A549 (cell line): ENCODE data around the gene SP2. TPM values are rescaled to one million over a fixed set of nuclear protein-coding genes. Genes with fewer than 3 reads are reported as not detected.
"Not testable (repeated sequence)": the region's sequence is repeated elsewhere in the genome, so short reads cannot be mapped to it uniquely, and the experiment has no call there.

Source experiments
- ATAC-seq, 2 experiments: fragments of 200-7000 bp in 1 of 2; fragments of >200 bp in 1 of 2; cut with Nextera tagmentation in 1 of 2; cut with Tn5 transposase in 1 of 2; 3 replicates each; pipeline versions ENCODE4 v1.8.0 to v1.9.1; 2018 to 2020; ENCODE audit warnings: mild to moderate bottlenecking in 1 of 2, moderate library complexity in 1 of 2
- CTCF ChIA-PET: fragments of 300-600 bp; sonication (Branson Sonifier 250); formaldehyde crosslinking; extraction: SDS; loops from one replicate; lab custom pipeline; 2021; ENCODE audit warnings: antibody characterized with exemption, inconsistent platforms; lab: Yijun Ruan, JAX
- POLR2A ChIA-PET: fragments of 350-600 bp; formaldehyde crosslinking; extraction: SDS; loops from one replicate; lab custom pipeline; 2021; ENCODE audit warnings: antibody characterized with exemption, inconsistent platforms; lab: Yijun Ruan, JAX
- DNase-seq, 2 experiments: peaks; one replicate each; pipeline versions ENCODE4 v3.0.0 to v3.0.0-alpha.2; 2011 to 2016; ENCODE audit warnings: low read depth in 1 of 2, low spot score in 1 of 2
- FAIRE-seq: peaks from 2 replicates; lab custom pipeline; 2011; peaks lifted over from hg19 to GRCh38; lab: Jason Lieb, UNC
- H3K27ac ChIP-seq, 2 experiments: fragments of >200 bp; sonication (Bioruptor Twin); formaldehyde crosslinking; 3 replicates each; pipeline ENCODE4 v1.5.1; 2016 to 2017
- H3K4me1 ChIP-seq: fragments of >200 bp; sonication (Bioruptor Twin); formaldehyde crosslinking; 3 replicates; pipeline ENCODE4 v1.6.1; 2016
- H3K4me2 ChIP-seq: fragments of >200 bp; sonication (Bioruptor Twin); formaldehyde crosslinking; 3 replicates; pipeline ENCODE4 v1.6.1; 2016
- H3K4me3 ChIP-seq: fragments of >200 bp; sonication (Bioruptor Twin); formaldehyde crosslinking; 3 replicates; pipeline ENCODE4 v1.5.1; 2016
- H3K9me3 ChIP-seq: fragments of >200 bp; sonication (Bioruptor Twin); formaldehyde crosslinking; 3 replicates; pipeline ENCODE4 v1.6.1; 2016
- BCL3 ChIP-seq: fragments of >200 bp; sonication (Bioruptor Twin); formaldehyde crosslinking; IDR thresholded peaks from 3 replicates; pipeline ENCODE4 v1.6.1; 2016
- BHLHE40 ChIP-seq: IDR thresholded peaks from 2 replicates; pipeline ENCODE4 v1.6.1; 2012; ENCODE audit warnings: low read depth, low read length, inconsistent platforms
- CBX2 ChIP-seq: fragments of 200-600 bp; sonication (generic); IDR thresholded peaks from 2 replicates; pipeline ENCODE4 v1.6.1; 2016; ENCODE audit warnings: low read depth, mild to moderate bottlenecking, borderline replicate concordance
- CBX8 ChIP-seq: fragments of 200-600 bp; sonication (generic); IDR thresholded peaks from 2 replicates; pipeline ENCODE4 v1.6.1; 2016
- CHD4 ChIP-seq: fragments of 200-600 bp; sonication (generic); IDR thresholded peaks from 2 replicates; pipeline ENCODE4 v1.6.1; 2016; ENCODE audit warnings: antibody characterized with exemption, mild to moderate bottlenecking, borderline replicate concordance
- E2F6 ChIP-seq: IDR thresholded peaks from 2 replicates; pipeline ENCODE4 v1.6.1; 2012; ENCODE audit warnings: low read depth, borderline replicate concordance
- EHF ChIP-seq: fragments of 250-450 bp; sonication (Bioruptor Pico); IDR thresholded peaks from 2 replicates; pipeline ENCODE4 v1.5.0; 2020; ENCODE audit warnings: mild to moderate bottlenecking
- EHMT2 ChIP-seq: fragments of 200-600 bp; sonication (generic); IDR thresholded peaks from 2 replicates; pipeline ENCODE4 v1.6.1; 2016; ENCODE audit warnings: antibody characterized with exemption, low read depth, mild to moderate bottlenecking, moderate library complexity
- FOSL2 ChIP-seq, 2 experiments: fragments of 450-650 bp in 1 of 2; fragments of >200 bp in 1 of 2; sonication (Bioruptor Twin) in 1 of 2; formaldehyde crosslinking; IDR thresholded peaks; 2 replicates each; pipeline versions ENCODE4 v1.5.0 to v1.6.1; 2016 to 2020; ENCODE audit warnings: mild to moderate bottlenecking in 1 of 2, moderate library complexity in 1 of 2
- GATA3 ChIP-seq: IDR thresholded peaks from 2 replicates; pipeline ENCODE4 v1.6.1; 2012; ENCODE audit warnings: borderline replicate concordance
- HDAC2 ChIP-seq: fragments of 200-600 bp; sonication (generic); IDR thresholded peaks from 2 replicates; pipeline ENCODE4 v1.6.1; 2016
- HES2 ChIP-seq: fragments of >200 bp; sonication (Bioruptor Twin); formaldehyde crosslinking; IDR thresholded peaks from 2 replicates; pipeline ENCODE4 v1.6.1; 2016
- HOXA7 ChIP-seq: fragments of 250-450 bp; sonication (Bioruptor Pico); IDR thresholded peaks from 2 replicates; pipeline ENCODE4 v1.5.0; 2020; ENCODE audit warnings: mild to moderate bottlenecking, moderate library complexity
- HOXB13 ChIP-seq: fragments of 250-450 bp; sonication (Bioruptor Pico); IDR thresholded peaks from 2 replicates; pipeline ENCODE4 v1.5.0; 2020; ENCODE audit warnings: low read depth, mild to moderate bottlenecking, moderate library complexity
- HOXB5 ChIP-seq: fragments of 250-450 bp; sonication (Bioruptor Pico); IDR thresholded peaks from 2 replicates; pipeline ENCODE4 v1.5.0; 2020; ENCODE audit warnings: mild to moderate bottlenecking, moderate library complexity
- JUN ChIP-seq, 2 experiments: fragments of >200 bp; sonication (Bioruptor Twin); formaldehyde crosslinking; IDR thresholded peaks; 2 replicates in 1 of 2; 3 replicates in 1 of 2; pipeline ENCODE4 v1.6.1; 2016 to 2017
- KDM5A ChIP-seq: fragments of 200-600 bp; sonication (generic); IDR thresholded peaks from 2 replicates; pipeline ENCODE4 v1.6.1; 2016; ENCODE audit warnings: antibody characterized with exemption, mild to moderate bottlenecking
- NFE2L2 ChIP-seq: fragments of 150-350 bp; conservative IDR thresholded peaks from 2 replicates; pipeline ENCODE4 v1.6.1; 2014; ENCODE audit warnings: low read length
- PBX3 ChIP-seq: IDR thresholded peaks from 2 replicates; pipeline ENCODE4 v1.6.1; 2012
- PHF8 ChIP-seq: fragments of 200-600 bp; sonication (generic); IDR thresholded peaks from 2 replicates; pipeline ENCODE4 v1.6.1; 2016; ENCODE audit warnings: low read depth, mild to moderate bottlenecking, antibody characterized with exemption, moderate library complexity, borderline replicate concordance
- POLR2AphosphoS2 ChIP-seq: conservative IDR thresholded peaks from 2 replicates; pipeline ENCODE4 v1.6.1; 2012; ENCODE audit warnings: low read length, improper control_type of control experiment, inconsistent platforms
- RAD21 ChIP-seq, 2 experiments: fragments of >200 bp in 1 of 2; sonication (Bioruptor Twin) in 1 of 2; formaldehyde crosslinking in 1 of 2; IDR thresholded peaks in 1 of 2; conservative IDR thresholded peaks in 1 of 2; 2 replicates in 1 of 2; 3 replicates in 1 of 2; pipeline ENCODE4 v1.6.1; 2012 to 2018; ENCODE audit warnings: inconsistent platforms in 1 of 2
- RCOR1 ChIP-seq: fragments of 150-350 bp; IDR thresholded peaks from 2 replicates; pipeline ENCODE4 v1.6.1; 2014; ENCODE audit warnings: antibody characterized with exemption, low read length, low read depth
- SREBF2 ChIP-seq: fragments of 450-650 bp; IDR thresholded peaks from 2 replicates; pipeline ENCODE4 v1.6.1; 2014; ENCODE audit warnings: mild to moderate bottlenecking, moderate library complexity
- TP53 ChIP-seq: fragments of 250-450 bp; sonication (Bioruptor Pico); IDR thresholded peaks from 2 replicates; pipeline ENCODE4 v1.5.0; 2021; ENCODE audit warnings: mild to moderate bottlenecking, moderate library complexity
- ZSCAN20 ChIP-seq: fragments of 250-450 bp; sonication (Bioruptor Pico); IDR thresholded peaks from 2 replicates; pipeline ENCODE4 v1.8.0; 2022; ENCODE audit warnings: mild to moderate bottlenecking, moderate library complexity
- WGBS: methylation state at CpG from one replicate; pipeline ENCODE4 v1.1.6; 2017; ENCODE audit errors: missing lambda C conversion rate; 5-methylcytosine and 5-hydroxymethylcytosine counted together
- polyA plus RNA-seq, 4 experiments: library from polyadenylated mRNA; depleted of rRNA in 3 of 4; stranded (reverse); fragments of >200 nt; fragmentation: RNase III in 1 of 4; extraction: RNeasy Plus Mini Kit Qiagen cat#74134 plus additional on column Dnase treatment in 1 of 4; gene quantifications; 2 replicates in 3 of 4; 3 replicates in 1 of 4; pipeline ENCODE4 v1.2.3, GENCODE V29; 2011 to 2017

The SP2 gene
- polyA plus RNA-seq, 2 of the 4 experiments (the other 2 are of a cell fraction), result 6.2 to 11.6 TPM

GRCh38 chr17:47931848-47932247 is 35.8 kb downstream of the SP2 start:
- no peak for TF ChIP-seq GATA3
- no peak for TF ChIP-seq HDAC2
- no peak for TF ChIP-seq NFE2L2
- TF ChIP-seq PBX3, result no peak
- no peak for TF ChIP-seq PHF8
- TF ChIP-seq SREBF2, result no peak
- no peak for TF ChIP-seq HOXA7 (CRISPR knock-in tag)
- no peak for TF ChIP-seq JUN (IDR thresholded peaks at IDR 0.05)
- TF ChIP-seq FOSL2 (IDR thresholded peaks at IDR 0.05), result no peak
- no peak for TF ChIP-seq FOSL2 (CRISPR knock-in tag; IDR thresholded peaks at IDR 0.05)
- TF ChIP-seq, all 56 proteins: peak for 0
- CTCF ChIA-PET, result interaction anchor here (0.6 to 21.7 kb wide), 11 partner anchors 9 to 216 kb away, joined by 3 to 320 read pairs (median 5); partner anchors contain the start of genes PNPO and SCRN2
- 77% methylated on average over 4 of the region's 4 CpGs for WGBS

GRCh38 chr17:47934856-47935255 is 38.8 kb downstream of the SP2 start:
- FAIRE-seq, result no peak
- 96% methylated on average over 1 of the region's 1 CpG for WGBS
- Histone ChIP-seq H3K4me2 (no peak overlapping the region), H3K27ac (peak overlapping the region in 1 of 2 experiments; percentile 72; a peak in 1 of 6 replicates), H3K4me1 (peaks cover 22% of the 10 kb centered on the region), H3K9me3 (no peaks in the 10 kb centered on the region), H3K4me3 (no peak overlapping the region)
- ChIA-PET POLR2A (no interaction called here), CTCF (interaction anchor here (1.5 to 21.7 kb wide), 3 partner anchors 11 to 84 kb away, joined by 6 to 320 read pairs (median 22); partner anchors contain the start of genes CDK5RAP3 and PNPO)
- DNase-seq, result no peak
- ATAC-seq, result no peak
- TF ChIP-seq JUN (IDR thresholded peaks at IDR 0.05), result no peak
- TF ChIP-seq CBX2, result no peak
- no peak for TF ChIP-seq CBX8
- no peak for TF ChIP-seq HOXB5
- no peak for TF ChIP-seq EHF (CRISPR knock-in tag)
- TF ChIP-seq RAD21 (conservative IDR thresholded peaks at IDR 0.05 in 1 of 2, IDR thresholded peaks at IDR 0.05 in 1 of 2), result no peak
- TF ChIP-seq PHF8, result no peak
- TF ChIP-seq ZSCAN20 (CRISPR knock-in tag), result no peak
- no peak for TF ChIP-seq KDM5A
- TF ChIP-seq BCL3, result no peak
- TF ChIP-seq TP53 (CRISPR knock-in tag), result no peak
- TF ChIP-seq BHLHE40, result no peak
- TF ChIP-seq E2F6, result no peak
- no peak for TF ChIP-seq EHMT2
- no peak for TF ChIP-seq HOXB13 (CRISPR knock-in tag)
- TF ChIP-seq POLR2AphosphoS2, result no peak
- no peak for TF ChIP-seq HES2
- no peak for TF ChIP-seq CHD4
- TF ChIP-seq RCOR1, result no peak

More at GRCh38 chr17:47931848-47932247, 35.8 kb downstream of the SP2 start:
- DNase-seq, result no peak
- Histone ChIP-seq H3K27ac (no peak overlapping the region), H3K4me1 (peaks cover 19% of the 10 kb centered on the region), H3K4me3 (no peak overlapping the region), H3K4me2 (no peak overlapping the region), H3K9me3 (no peaks in the 10 kb centered on the region)
- POLR2A ChIA-PET, result no interaction called here
- FAIRE-seq, result no peak
- ATAC-seq, result no peak

- H3K4me2 ChIP-seq, result peak overlapping the region; percentile 39
- 79% methylated on average over 3 of the region's 3 CpGs for WGBS
These were observed 39.4 kb downstream of the SP2 start for GRCh38 chr17:47935468-47935867.

More at GRCh38 chr17:47935468-47935867, 39.4 kb downstream of the SP2 start:
- Histone ChIP-seq H3K4me1 (peaks cover 24% of the 10 kb centered on the region), H3K27ac (peak overlapping the region; percentile 37 to 72; a peak in 4 of 6 replicates)
- POLR2A ChIA-PET, H3K4me3 ChIP-seq, DNase-seq, FAIRE-seq, H3K9me3 ChIP-seq, ATAC-seq: not testable (repeated sequence)
- CTCF ChIA-PET, result interaction anchor here (0.8 to 21.7 kb wide), 5 partner anchors 10 to 83 kb away, joined by 3 to 320 read pairs (median 6); partner anchors contain the start of genes CDK5RAP3 and PNPO
